HG02588 (cell line): ENCODE data around the gene ARHGAP8.
"Not testable (repeated sequence)": the region's sequence is repeated elsewhere in the genome, so short reads cannot be mapped to it uniquely, and the experiment has no call there.

ENCODE experiments used
- ATAC-seq: cut with Tn5 transposase; IDR thresholded peaks from one replicate; pipeline ENCODE4 v1.9.1; 2021; ENCODE audit warnings: mild to moderate bottlenecking, moderate library complexity; ENCODE audit not compliant: unreplicated experiment

The ARHGAP8 gene

DNA sequence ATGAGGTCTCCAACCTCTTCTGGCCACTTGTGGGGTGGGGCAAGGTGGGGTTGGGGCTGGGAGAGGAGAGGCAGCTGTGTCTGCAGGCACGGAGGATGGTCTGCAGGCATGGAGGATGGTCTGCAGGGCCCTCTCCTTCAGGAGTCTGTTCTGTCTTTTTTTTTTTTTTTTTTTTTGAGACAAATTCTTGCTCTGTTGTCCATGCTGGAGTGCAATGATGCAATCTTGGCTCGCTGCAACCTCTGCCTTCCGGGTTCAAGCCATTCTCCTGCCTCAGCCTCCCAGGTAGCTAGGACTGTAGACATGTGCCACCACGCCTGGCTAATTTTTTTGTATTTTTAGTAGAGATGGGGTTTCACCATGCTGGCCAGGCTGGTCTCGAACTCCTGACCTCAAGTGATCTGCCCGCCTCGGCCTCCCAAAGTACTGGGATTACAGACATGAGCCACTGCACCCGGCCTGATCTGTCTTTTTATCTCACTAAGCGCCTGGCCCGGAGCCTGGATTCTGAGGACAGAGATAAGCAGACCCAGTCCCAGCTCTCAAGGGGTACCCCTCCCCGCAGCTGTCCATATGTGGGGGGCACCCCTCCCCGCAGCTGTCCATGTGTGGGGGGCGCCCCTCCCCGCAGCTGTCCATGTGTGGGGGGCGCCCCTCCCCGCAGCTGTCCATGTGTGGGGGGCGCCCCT is 47.7 kb downstream of the ARHGAP8 start:
- not testable (repeated sequence) for ATAC-seq

DNA sequence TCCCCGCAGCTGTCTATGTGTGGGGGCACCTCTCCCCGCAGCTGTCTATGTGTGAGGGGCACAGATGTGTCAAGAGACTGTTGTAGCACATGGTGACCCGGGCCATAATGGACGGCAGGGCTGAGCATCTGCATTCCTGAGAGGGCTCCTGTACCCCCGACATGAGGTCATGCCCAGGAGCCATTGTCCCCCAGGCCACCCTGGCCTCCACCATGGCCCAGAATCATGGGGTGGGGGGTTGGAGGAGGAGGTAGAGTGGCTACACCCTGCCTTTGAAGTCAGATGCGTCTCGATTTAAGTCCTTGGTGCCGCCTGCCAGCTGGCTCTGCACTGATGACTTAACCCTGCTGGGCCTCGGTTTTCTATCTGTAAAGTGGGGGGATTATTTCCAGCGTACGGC is 49.1 kb downstream of the ARHGAP8 start:
- no peak for ATAC-seq

DNA sequence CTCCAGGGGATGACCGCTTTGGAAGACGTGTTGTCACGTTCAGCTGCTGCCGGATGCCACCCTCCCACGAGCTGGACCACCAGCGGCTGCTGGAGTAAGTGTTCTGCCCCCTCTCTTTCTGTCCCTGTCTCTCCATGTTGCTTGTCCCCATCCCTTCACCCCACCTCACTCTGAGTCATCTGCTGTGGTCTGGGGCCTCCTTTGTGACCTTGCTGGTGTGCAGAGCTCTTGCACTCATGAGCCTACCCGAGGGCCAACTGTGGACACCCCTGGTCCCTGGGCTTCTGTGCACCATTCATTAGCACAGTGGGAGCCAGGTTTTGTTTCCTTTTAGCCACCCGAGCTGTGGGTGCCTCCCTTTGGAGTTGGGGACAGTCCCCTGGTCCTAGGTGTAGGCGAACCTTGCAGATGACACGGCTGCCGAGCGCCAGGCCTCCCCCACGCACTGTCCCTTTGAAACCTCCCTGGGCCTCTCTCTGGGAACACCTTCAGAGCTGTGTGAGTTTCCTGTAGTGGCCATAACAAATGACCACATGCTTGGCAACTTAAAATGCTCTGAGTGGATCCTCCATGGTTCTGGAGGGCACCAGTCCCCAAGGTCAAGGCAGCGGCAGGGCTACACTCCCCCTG is 49.8 kb downstream of the ARHGAP8 start:
- ATAC-seq: no peak

DNA sequence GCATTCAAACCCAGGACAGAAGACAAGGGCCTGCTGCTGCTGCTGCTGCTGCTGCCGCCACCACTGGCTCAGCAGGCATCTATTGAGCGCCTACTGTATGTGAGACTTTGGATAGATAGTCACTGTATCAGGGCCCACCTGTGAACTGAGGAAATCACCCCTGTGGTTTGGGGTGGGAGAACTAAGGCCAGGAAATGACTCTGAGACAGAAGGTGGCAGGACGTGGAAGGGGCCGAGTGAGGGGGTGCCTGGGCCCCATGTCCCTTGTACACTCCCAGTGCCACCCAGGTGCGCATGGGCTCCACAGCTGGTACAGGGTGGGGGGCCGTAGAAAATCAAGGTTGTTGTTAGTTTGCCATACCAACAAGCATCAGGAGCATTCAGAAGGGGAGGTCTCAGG is 50.6 kb downstream of the ARHGAP8 start:
- no peak for ATAC-seq

GRCh38 chr22:44804327-44804726 is 52.0 kb downstream of the ARHGAP8 start:
- ATAC-seq: no peak

DNA sequence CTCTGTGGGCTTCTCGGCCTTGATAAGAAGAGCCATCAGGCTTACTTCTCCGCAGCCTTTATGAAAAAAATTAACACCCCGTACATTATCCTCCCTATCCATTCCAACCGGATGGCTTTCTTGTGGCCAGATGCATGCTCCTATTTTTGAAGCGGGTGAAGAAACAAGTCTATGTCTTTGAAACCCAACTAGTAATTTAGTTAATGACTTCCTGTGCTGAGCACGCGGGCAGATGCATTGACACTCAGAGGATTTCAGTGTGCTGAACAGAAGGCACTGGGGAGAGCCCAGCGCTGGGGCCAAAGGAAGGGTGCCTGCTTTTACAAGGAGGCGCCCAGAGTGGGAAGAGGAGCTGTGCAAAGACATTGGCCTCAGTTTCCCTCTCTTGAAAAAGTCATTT is 53.3 kb downstream of the ARHGAP8 start:
- no peak for ATAC-seq

- no peak for ATAC-seq
These were observed 54.9 kb downstream of the ARHGAP8 start for GRCh38 chr22:44807232-44807631.

DNA sequence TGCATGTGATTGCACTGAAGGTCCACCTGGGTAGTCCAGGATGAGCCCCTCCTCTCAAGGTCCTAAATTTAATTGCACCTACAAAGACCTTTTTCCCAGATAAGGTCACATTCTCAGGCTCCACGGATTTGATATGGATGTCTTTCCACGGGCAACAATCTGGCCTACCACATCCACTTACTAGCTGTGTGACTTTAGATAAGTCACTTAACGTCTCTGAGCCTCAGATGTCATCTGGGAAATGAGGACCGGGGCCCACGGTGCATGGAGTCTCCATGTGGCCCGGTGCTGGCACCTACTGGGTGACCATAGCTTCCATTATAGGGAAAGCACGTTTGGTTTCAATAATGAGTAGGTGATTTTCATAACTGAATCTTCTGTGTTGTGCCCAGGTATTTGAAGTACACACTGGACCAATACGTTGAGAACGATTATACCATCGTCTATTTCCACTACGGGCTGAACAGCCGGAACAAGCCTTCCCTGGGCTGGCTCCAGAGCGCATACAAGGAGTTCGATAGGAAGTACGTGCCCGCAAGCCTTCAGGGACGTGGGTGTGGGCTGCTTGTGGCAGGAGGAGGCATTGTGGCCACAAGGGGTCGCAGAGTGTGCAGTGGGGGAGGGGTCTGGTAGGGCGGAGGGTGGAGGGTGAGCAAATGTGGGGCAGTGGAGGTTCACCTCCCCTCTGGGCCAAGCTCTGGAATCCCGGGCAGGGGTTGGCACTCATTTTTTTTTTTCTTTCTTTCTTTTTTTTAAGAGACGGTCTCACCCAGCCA is 55.7 kb downstream of the ARHGAP8 start:
- no peak for ATAC-seq

DNA sequence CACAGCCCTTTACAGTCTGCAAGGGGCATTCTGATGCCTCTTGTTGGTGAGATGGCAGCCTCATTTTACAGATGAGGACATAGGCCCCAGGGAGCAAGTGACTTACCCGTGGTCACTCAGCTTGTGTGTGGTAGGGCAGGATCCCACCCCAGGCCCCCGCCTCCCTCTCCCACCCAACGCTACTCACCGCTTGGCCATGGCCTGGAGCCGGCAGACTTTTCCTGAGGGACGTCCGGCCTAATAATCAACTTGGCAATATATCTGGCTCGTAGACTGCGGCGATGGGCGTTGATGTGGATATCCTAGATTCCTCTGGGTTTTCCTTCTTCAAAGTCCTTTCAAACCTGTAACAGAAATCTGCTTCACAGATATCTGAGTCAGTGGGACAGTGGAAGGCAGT is 57.1 kb downstream of the ARHGAP8 start:
- ATAC-seq: no peak

- ATAC-seq: no peak
These were observed 58.8 kb downstream of the ARHGAP8 start for GRCh38 chr22:44811141-44811540.

DNA sequence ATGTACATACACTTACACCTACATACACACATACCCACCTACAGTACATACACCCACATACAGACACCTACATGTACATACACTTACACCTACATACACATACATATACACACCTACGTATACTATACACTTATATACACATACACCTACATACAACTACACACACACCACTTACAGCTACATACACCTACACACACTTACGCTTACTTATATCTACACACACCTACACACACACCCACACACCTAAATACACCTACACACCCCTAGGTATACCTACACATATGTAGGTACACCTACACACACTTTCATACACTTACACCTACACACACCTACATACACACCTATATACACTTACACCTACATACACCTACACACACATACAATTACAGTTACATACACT is 61.0 kb downstream of the ARHGAP8 start:
- ATAC-seq: no peak

DNA sequence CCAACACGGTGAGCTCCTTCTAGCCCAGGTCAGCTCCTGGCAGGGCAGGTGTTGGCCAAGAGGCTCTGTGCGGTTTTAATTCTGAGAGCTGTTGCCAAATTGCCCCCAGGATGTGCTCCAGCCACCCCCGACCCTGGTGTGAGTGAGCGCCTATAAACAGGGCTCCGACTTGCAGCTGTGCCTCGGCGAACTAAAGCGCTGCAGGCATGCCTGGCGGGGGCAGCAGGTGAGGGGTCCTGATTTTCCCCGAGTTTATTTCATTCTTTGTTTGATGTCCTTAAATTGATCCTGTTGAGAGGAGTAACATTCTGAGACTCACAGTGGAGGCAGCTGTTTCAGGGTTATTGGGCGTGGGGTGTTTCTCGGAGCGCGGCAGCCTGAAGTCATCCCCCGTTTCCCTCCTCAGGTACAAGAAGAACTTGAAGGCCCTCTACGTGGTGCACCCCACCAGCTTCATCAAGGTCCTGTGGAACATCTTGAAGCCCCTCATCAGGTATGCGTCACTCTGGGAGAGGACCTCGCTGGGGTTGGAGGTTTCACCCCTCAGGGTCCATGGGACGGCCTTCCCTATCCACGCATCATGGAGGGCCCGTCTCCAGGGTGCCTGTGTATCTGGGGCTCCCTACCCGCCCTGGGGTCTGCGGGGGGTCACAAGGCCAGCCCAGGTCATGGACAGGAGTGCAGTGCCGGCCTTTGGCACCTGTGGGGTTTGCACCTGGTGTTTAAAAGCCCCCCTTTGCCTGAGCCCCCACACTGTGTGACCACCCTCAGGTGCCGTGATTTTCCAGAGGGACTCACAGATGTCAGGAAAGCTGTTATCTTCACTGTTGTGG is 62.1 kb downstream of the ARHGAP8 start:
- no peak for ATAC-seq

DNA sequence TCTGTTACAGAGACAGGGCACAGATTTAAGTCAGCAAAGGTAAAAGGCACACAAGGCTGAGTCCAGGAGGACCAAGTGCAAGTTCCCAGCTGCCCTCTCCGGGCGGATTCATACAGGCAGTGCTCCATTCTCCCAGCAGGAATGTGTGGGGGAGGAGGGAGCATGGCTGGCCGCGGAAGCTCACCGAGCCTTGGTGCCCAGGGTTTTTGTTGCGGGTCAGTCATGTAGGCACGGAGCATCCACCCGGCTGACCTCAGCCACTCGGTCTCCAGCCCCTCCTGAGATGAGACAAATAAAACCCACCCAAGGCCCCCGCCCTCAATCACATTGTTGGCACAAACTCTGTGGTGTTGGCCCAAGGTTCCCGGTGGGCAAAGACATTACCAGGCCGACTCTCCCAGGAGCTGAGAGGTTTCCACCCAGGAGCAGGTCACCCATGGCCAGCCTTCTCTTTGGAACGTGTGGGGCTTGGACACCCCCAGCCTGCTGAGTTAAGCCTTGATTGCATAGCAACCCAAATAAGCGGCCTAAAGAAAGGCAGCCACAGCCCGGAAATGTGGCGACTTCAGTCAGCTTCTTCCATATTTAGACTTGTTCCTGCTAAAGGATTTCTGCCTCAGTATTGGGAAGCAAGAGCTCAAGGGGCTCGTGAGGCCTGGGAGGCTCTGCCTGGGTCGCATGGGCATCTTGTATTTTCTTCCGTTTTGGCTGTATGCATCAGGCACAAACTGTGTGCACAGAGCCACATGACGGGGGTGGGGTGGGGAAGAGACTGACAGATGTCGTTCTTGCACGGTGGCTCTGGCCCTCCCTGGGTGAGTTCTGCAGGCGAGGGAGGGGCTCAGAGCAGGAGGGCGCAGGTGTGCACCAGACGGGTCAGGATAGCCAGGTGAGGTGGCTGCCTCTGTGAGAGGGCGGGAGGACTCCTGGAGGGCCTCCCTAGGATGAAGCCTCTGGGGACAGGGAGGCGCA is 63.0 kb downstream of the ARHGAP8 start:
- no peak for ATAC-seq

DNA sequence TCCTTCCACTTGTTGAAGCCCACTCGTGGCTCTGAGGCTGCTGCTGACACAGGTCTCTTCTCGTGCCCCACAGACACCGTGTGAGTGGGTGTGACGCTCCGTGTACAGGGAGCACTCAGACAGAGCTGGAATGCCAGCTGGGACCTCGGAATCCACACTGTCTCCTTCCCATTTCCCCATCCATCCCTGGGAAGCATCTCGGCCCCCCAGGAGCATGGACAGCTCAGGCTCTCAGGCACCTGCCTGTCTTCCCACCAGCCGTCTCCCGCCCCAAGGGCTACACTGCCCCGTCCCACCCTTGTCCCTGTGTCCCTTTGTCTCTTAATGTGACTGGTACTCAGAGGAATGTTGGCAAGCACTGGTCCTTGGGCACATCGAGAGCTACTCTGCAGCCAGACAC is 63.8 kb downstream of the ARHGAP8 start:
- no peak for ATAC-seq

- ATAC-seq: no peak
These were observed 66.4 kb downstream of the ARHGAP8 start for GRCh38 chr22:44818727-44819126.

DNA sequence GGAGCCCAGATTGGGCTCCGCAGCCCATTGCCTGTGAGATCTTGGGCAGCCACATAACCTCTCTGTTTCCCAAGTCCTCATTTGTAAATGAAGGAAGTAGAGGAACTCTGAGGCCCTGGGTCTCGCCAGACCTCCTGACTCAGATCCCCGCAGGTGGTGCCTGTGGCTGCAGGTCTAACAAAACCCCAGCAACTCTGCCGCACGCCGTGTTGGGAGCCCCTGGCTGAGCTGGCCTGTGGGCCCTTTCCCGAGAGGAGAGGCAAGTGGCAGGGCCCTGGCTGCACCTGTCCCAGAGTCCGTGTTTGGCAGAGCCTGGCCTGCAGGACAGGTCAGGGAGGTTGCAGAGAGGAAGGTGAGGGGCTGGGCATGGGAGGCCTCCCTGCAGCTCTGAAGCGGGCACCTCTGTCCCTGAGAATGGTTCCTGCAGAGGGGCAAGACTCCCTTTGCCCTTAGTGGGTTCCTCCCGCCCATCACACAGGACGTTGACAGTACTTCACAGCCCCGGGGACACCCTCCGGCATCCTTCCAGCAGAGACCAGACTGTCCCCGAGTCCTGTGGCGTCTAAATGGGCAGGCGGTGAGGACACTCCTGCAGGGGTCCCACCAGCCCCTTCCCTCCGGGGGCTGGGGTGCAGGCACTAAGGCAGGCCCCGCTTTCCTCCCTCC is 67.7 kb downstream of the ARHGAP8 start:
- ATAC-seq: no peak

DNA sequence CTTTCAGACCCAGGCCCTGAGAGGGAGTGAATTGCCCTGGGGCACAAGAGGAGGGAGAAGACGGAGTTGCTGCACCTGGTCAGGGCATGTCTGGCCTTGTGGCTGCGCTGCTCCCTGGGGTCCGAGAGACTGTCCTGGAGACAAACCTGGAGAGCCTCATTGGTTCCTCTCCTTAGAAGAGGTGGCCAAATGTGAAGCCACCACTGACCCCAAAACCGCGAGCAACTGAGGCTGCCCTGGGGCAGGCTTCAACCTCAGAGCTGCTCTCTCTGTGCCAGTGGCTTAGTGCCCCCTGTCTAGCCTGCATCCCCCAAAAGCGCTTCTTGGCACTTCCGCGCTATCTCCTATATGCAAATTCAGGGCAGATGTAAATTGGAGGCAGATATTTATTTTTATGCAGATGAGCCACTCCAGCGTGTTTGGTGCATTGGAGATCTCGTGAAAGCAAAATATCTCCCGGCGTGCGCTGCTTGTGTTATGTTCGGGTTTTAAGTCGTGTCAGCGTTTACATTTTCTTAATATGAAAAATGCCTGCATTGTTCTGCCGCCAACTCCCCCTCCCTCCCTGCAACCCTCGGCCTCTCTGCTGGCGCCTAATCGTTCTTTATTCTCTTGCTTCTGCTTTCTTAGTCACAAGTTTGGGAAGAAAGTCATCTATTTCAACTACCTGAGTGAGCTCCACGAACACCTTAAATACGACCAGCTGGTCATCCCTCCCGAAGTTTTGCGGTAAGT is 69.5 kb downstream of the ARHGAP8 start:
- no peak for ATAC-seq

DNA sequence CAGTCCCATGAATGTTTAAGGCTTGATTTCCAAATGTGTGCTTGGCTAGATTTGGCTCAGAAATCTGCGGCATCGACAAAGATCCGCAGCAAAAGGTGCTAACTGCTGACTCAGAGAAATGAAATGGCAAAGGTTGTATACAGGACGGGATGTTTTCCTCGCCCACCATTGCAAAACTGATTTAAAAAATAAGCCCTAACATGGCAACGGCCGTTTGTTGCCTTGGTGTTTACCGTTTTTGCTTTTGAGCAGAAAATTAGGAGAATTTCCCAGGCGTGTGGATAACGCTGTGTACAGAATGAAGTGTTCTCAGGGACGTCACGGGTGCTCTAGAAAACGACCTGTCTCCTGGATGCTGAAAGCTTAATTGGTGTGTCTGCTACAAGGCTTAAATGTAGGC is 70.2 kb downstream of the ARHGAP8 start:
- no peak for ATAC-seq

- ATAC-seq: no peak
These were observed 71.0 kb downstream of the ARHGAP8 start for GRCh38 chr22:44823396-44823795.
